ENCODE measurements around the gene GPR32. TPM values are rescaled to one million over a fixed set of nuclear protein-coding genes. Genes with fewer than 3 reads are reported as not detected.

GPR32 gene
- polyA plus RNA-seq, 1 donor from 2014 or later: not detected

GRCh38 chr19:50801107-50801506 lies 30.8 kb downstream of the GPR32 start:
- Histone ChIP-seq H4K20me1 (ENCODE audit: insufficient read depth) (no peaks in the 10 kb centered on the region), H3K9me2 (ENCODE audit: insufficient read depth, low read length) (no peaks in the 10 kb centered on the region), H3K4me2 (ENCODE audit: low read length) (no peak overlapping the region), H2AFZ (ENCODE audit: low read depth, low read length) (no peak overlapping the region), H3K9me3 (ENCODE audit: low read length) (no peaks in the 10 kb centered on the region), H3K9ac (ENCODE audit: low read length) (no peak overlapping the region), H3K79me2 (replicated peaks; ENCODE audit: insufficient read depth, low read length) (peaks cover 22% of the 10 kb centered on the region), H3K27me3 (ENCODE audit: insufficient read depth, low read depth, low read length) (no peaks in the 10 kb centered on the region), H3K4me3 (ENCODE audit: low read length) (no peak overlapping the region), H3K27ac (ENCODE audit: low read length) (no peak overlapping the region), H3K36me3 (ENCODE audit: insufficient read depth, low read length) (no peaks in the 10 kb centered on the region), H3F3A (ENCODE audit: insufficient read depth, low read length, poor library complexity, severe bottlenecking) (no peaks in the 10 kb centered on the region)
- no peak for TF ChIP-seq EP300 (conservative IDR thresholded peaks at IDR 0.05; ENCODE audit: poor library complexity, severe bottlenecking)
- no peak for TF ChIP-seq POLR2AphosphoS5 (IDR thresholded peaks at IDR 0.05)

- Histone ChIP-seq H3K9me2 (ENCODE audit: insufficient read depth, low read length) (no peaks in the 10 kb centered on the region), H3K36me3 (ENCODE audit: insufficient read depth, low read length) (no peaks in the 10 kb centered on the region), H3K9ac (ENCODE audit: low read length) (peak overlapping the region; percentile 83), H3K27me3 (ENCODE audit: insufficient read depth, low read depth, low read length) (no peaks in the 10 kb centered on the region), H2AFZ (ENCODE audit: low read depth, low read length) (peak overlapping the region; percentile 75), H4K20me1 (ENCODE audit: insufficient read depth) (no peaks in the 10 kb centered on the region), H3K27ac (ENCODE audit: low read length) (peak overlapping the region; percentile 97), H3K79me2 (replicated peaks; ENCODE audit: insufficient read depth, low read length) (peaks cover 22% of the 10 kb centered on the region), H3K4me3 (ENCODE audit: low read length) (peak overlapping the region; percentile 96), H3K9me3 (ENCODE audit: low read length) (no peaks in the 10 kb centered on the region), H3F3A (ENCODE audit: insufficient read depth, low read length, poor library complexity, severe bottlenecking) (no peaks in the 10 kb centered on the region), H3K4me2 (ENCODE audit: low read length) (peak overlapping the region; percentile 95)
- TF ChIP-seq RAD21 (conservative IDR thresholded peaks at IDR 0.05): no peak
- TF ChIP-seq CTCF (IDR thresholded peaks at IDR 0.05; ENCODE audit: poor library complexity, severe bottlenecking): no peak
- TF ChIP-seq POLR2AphosphoS5 (IDR thresholded peaks at IDR 0.05): no peak
- no peak for TF ChIP-seq REST (IDR thresholded peaks at IDR 0.05; ENCODE audit: borderline replicate concordance)
- no peak for TF ChIP-seq SMC3 (conservative IDR thresholded peaks at IDR 0.05; ENCODE audit: poor library complexity)
- TF ChIP-seq TAF1 (IDR thresholded peaks at IDR 0.05; ENCODE audit: low read depth): no peak
- no peak for TF ChIP-seq MXI1 (conservative IDR thresholded peaks at IDR 0.05; ENCODE audit: poor library complexity, severe bottlenecking)
- no peak for TF ChIP-seq EZH2 (IDR thresholded peaks at IDR 0.05; ENCODE audit: borderline replicate concordance, insufficient read depth, low read length, poor library complexity, severe bottlenecking)
- TF ChIP-seq EP300 (conservative IDR thresholded peaks at IDR 0.05; ENCODE audit: poor library complexity, severe bottlenecking): no peak
Measured at GRCh38 chr19:50803633-50804419, 33.6 kb downstream of the GPR32 start.

All from neural cell (in vitro differentiated cells).